Large intestine (tissue), 3 donors: Measurements from ENCODE around the gene RHOJ. TPM values are rescaled to one million over a fixed set of nuclear protein-coding genes. Genes with fewer than 3 reads are reported as not detected.
"Not testable (repeated sequence)": the region's sequence is repeated elsewhere in the genome, so short reads cannot be mapped to it uniquely, and the experiment has no call there.

Source experiments
- DNase-seq, 2 donors: peaks; one replicate each; pipeline versions ENCODE4 v3.0.0 to v3.0.0-alpha.2; 2013
- H3K27ac ChIP-seq: one replicate; pipeline ENCODE4 v1.5.1; 2013; ENCODE audit warnings: low read length
- H3K27me3 ChIP-seq: 2 replicates; pipeline ENCODE4 v1.6.1; 2013; ENCODE audit warnings: low read length; ENCODE audit not compliant: control insufficient read depth, insufficient read depth
- H3K36me3 ChIP-seq: 2 replicates; pipeline ENCODE4 v1.6.1; 2013; ENCODE audit warnings: low read length; ENCODE audit not compliant: control insufficient read depth, insufficient read depth
- H3K4me1 ChIP-seq: one replicate; pipeline ENCODE4 v1.6.1; 2013; ENCODE audit warnings: low read length; ENCODE audit not compliant: control insufficient read depth, insufficient read depth
- H3K4me3 ChIP-seq: one replicate; pipeline ENCODE4 v1.5.1; 2013; ENCODE audit warnings: low read length
- H3K9me3 ChIP-seq: one replicate; pipeline ENCODE4 v1.6.1; 2013; ENCODE audit warnings: mild to moderate bottlenecking, low read depth, low read length, moderate library complexity; ENCODE audit not compliant: control insufficient read depth
- WGBS: methylation state at CpG from one replicate; pipeline ENCODE4 v1.1.5; 2013; ENCODE audit warnings: low lambda C conversion rate; ENCODE audit not compliant: insufficient coverage; 5-methylcytosine and 5-hydroxymethylcytosine counted together
- polyA plus RNA-seq: library from polyadenylated mRNA; unstranded; fragments of 120-200 nt; gene quantifications from one replicate; pipeline ENCODE4 v1.2.1, GENCODE V29; 2013

Gene RHOJ
- polyA plus RNA-seq, 1 donor: 20.7 TPM

DNA sequence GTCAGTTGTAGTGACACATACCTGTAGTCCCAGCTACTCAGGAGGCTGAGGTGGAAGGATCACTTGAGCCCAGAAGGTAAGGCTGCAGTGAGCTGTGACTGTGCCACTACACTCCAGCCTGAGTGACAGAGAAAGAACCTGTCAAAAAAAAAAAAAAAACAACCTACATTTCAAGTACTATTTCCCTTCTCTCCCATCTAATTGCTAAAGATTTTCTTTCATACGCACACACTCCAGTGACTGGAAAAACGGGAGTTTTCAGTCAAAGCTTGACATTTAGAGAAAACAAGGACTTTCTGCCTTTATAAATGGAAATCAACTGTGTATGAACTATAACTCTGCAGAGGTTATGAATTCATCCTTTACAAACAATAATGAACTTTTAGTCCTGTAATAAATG is 88.6 kb downstream of the RHOJ start:
- Histone ChIP-seq H3K9me3 (no peaks in the 10 kb centered on the region), H3K4me3 (no peak overlapping the region), H3K27ac (no peak overlapping the region), H3K4me1 (no peaks in the 10 kb centered on the region), H3K36me3 (peaks cover 3% of the 10 kb centered on the region), H3K27me3 (no peaks in the 10 kb centered on the region)
- DNase-seq: no peak
- no CpG with 5 or more reads among the region's 2 CpGs for WGBS

DNA sequence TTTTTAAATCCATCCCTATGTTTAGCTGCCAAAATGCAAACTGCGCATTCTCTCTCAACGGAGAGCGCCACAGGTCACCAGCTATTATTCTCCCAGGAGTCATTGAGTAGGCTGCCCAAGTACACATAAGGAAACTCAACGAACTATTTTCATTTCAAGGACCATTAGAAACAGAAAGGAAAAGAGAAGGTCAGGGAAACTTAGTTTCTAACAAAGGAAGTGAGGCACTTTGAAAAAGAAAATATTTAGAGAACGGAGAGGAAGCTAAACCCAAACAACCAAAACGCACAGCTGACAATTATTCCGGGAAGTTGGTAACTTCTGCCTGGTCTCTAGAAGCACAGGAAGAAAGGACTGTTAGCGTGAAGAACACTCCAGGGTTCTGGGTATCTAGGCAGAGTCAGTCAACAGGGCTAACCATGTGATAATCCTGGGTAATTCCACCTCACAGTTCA is 91.0 kb downstream of the RHOJ start:
- WGBS: 92% methylated on average over 2 of the region's 8 CpGs
- peak in 1 of 2 donors; percentile 19 for DNase-seq
- H3K4me1 ChIP-seq: no peaks in the 10 kb centered on the region

GRCh38 chr14:63296060-63296563 is 91.9 kb downstream of the RHOJ start:
- Histone ChIP-seq H3K36me3 (no peaks in the 10 kb centered on the region), H3K4me3 (no peak overlapping the region), H3K4me1 (no peaks in the 10 kb centered on the region), H3K27me3 (no peaks in the 10 kb centered on the region), H3K27ac (no peak overlapping the region), H3K9me3 (no peaks in the 10 kb centered on the region)
- no peak for DNase-seq
- WGBS: 100% methylated on average over 1 of the region's 6 CpGs

More for the DNA sequence above, 91.0 kb downstream of the RHOJ start:
- Histone ChIP-seq H3K9me3 (no peaks in the 10 kb centered on the region), H3K36me3 (peaks cover 3% of the 10 kb centered on the region), H3K27me3 (no peaks in the 10 kb centered on the region), H3K4me3 (no peak overlapping the region), H3K27ac (no peak overlapping the region)

DNA sequence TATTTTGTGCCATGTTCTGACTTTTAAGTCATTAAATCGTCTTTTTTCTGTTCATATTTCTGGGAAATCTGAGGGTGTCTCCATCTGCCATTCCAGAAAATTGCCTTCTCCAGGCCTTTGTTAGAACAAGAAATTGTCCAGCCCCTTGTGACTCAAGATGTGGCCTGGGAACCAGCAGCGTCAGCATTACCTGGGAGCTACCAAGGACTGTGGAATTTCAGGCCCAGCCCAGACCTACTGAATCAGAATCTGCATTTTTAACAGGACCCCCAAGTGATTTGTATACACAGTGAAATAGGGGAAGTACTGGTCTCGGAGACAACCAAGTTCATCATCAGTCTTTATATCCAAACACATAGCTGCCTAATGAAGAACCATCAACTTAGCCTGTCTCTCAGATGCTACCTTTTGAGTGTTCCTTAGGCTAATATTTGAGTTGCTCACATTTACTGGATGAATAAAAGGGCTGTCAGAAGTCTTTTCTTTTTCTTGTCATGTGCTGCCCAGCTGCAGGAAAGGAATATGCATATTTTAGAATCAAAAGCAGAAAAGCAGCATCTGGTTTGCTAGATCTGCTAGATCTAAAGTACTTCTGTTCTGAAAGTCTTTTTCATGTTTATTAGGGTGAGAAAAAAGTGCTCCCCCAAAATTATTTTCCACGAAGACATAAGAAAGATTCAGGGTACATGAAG is 93.3 kb downstream of the RHOJ start:
- Histone ChIP-seq H3K9me3 (no peaks in the 10 kb centered on the region), H3K36me3 (no peaks in the 10 kb centered on the region), H3K27me3 (no peaks in the 10 kb centered on the region), H3K27ac (no peak overlapping the region), H3K4me1 (no peaks in the 10 kb centered on the region), H3K4me3 (no peak overlapping the region)
- no peak for DNase-seq
- whole genome bisulfite sequencing: 83% methylated on average over 2 of the region's 4 CpGs

DNA sequence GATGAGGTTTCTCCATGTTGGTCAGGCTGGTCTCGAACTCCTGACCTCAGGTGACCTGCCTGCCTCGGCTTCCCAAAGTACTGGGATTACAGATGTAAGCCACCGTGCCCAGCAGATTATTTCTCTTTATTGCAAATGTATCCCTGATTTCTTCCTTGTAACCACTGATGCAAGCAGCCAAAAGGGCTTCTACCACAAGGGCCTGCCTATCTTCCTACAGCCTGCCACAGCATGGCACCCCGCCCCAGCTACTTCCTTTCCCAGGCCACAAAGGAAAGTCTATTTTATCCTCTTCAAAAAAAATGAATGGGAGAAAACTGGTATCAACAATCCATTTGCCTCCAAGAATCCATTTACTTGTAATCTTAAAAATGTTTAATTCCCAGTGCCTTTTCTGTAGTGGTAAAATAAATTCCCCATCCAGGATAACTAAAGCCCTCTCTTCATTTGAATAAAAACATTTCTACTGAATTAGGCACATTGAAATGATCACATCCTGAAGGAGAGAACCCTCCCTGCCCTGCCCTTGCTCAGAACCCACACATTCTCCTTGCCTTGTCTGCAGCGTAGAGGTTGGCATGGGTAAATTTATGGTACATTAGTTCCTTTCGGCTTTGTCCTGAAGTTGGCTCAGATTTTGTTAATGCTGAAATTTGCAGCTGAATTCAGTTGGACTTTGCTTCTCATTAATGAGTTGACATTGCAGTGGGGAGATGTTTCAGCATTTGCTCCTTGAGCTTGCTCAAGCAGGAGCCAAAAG is 95.3 kb downstream of the RHOJ start:
- H3K27me3 ChIP-seq: no peaks in the 10 kb centered on the region
- WGBS: 80% methylated on average over 1 of the region's 6 CpGs
- no peak overlapping the region for H3K4me3 ChIP-seq
- no peak for DNase-seq
- H3K4me1 ChIP-seq: no peaks in the 10 kb centered on the region
- H3K9me3 ChIP-seq: no peaks in the 10 kb centered on the region
- H3K27ac ChIP-seq: no peak overlapping the region
- H3K36me3 ChIP-seq: no peaks in the 10 kb centered on the region

DNA sequence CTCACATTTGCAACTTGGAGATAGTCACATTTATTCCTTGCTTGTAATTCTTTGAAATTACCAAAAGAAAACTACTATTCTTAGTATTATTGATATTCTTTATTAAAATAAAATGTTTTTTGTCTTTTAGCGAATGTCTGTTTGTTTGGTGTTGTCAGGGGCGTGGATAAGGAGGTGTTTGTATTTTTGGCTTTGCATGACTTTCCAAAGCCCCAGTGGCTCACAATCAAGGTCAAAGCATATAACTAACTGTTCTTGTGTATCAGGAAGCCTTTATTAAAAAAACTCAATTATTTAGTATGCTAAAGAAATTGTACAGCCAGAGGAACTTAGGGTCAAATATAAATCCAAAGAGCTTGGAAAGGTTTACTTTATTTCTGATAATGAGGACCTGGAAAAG is 96.6 kb downstream of the RHOJ start:
- Histone ChIP-seq H3K4me1 (no peaks in the 10 kb centered on the region), H3K36me3 (no peaks in the 10 kb centered on the region), H3K27ac (no peak overlapping the region), H3K27me3 (no peaks in the 10 kb centered on the region), H3K9me3 (no peaks in the 10 kb centered on the region), H3K4me3 (no peak overlapping the region)
- 80% methylated on average over 2 of the region's 2 CpGs for WGBS
- no peak for DNase-seq

- Histone ChIP-seq H3K9me3 (no peaks in the 10 kb centered on the region), H3K4me3 (no peak overlapping the region), H3K36me3 (no peaks in the 10 kb centered on the region), H3K27me3 (no peaks in the 10 kb centered on the region), H3K4me1 (no peaks in the 10 kb centered on the region), H3K27ac (no peak overlapping the region)
- WGBS: no CpG with 5 or more reads among the region's 10 CpGs
- no peak for DNase-seq
Observed at GRCh38 chr14:63301891-63302534, 97.8 kb downstream of the RHOJ start.

- H3K36me3 ChIP-seq, H3K9me3 ChIP-seq, DNase-seq, H3K4me3 ChIP-seq, H3K27me3 ChIP-seq, H3K4me1 ChIP-seq, H3K27ac ChIP-seq: not testable (repeated sequence)
- 92% methylated on average over 2 of the region's 5 CpGs for WGBS
Observed at GRCh38 chr14:63304429-63304828, 100.2 kb downstream of the RHOJ start.

GRCh38 chr14:63308723-63309317 is 104.6 kb downstream of the RHOJ start:
- H3K27ac ChIP-seq: no peak overlapping the region
- DNase-seq: no peak
- H3K4me1 ChIP-seq: no peaks in the 10 kb centered on the region
- H3K9me3 ChIP-seq: no peaks in the 10 kb centered on the region
- no peaks in the 10 kb centered on the region for H3K36me3 ChIP-seq
- H3K27me3 ChIP-seq: no peaks in the 10 kb centered on the region
- no peak overlapping the region for H3K4me3 ChIP-seq
- 60% methylated on average over 2 of the region's 7 CpGs for WGBS

DNA sequence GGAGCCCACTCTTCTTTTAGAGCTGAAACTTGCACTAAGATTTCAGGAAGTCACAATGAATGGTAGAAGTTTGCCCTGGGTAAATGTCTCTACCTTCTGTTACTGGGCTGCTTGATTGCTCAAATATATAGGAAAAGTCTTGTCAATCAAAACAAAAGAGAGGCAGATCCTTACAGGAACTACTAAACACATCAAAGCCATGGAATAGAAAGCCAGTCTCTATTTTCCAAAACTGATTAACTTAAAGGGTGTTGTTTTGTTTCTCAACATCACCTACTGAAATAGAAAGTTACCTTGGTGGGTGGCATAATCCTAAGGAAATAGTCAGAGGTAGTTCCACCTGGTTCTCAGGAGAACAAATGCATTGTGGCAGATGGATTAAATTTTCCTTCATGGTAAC is 114.6 kb downstream of the RHOJ start, which contains the start of gene GPHB5:
Gene GPHB5, minus strand, starts transcription at position 101 of the 400 bp plus-strand sequence. CDS start 1,086 bp downstream, outside the sequence.
- H3K27me3 ChIP-seq: no peaks in the 10 kb centered on the region
- no peak for DNase-seq
- H3K4me3 ChIP-seq: no peak within 1 kb of the TSS
- no peaks in the 10 kb centered on the region for H3K36me3 ChIP-seq
- H3K27ac ChIP-seq: no peak within 1 kb of the TSS
- H3K9me3 ChIP-seq: no peaks in the 10 kb centered on the region
- H3K4me1 ChIP-seq: no peaks in the 10 kb centered on the region
